ENCODE data around the gene INTS7.
A peak's percentile ranks its signal among the peaks of the same experiment; 100 is the strongest.
"Not testable (repeated sequence)": the region's sequence is repeated elsewhere in the genome, so short reads cannot be mapped to it uniquely, and the experiment has no call there.

INTS7 gene

DNA sequence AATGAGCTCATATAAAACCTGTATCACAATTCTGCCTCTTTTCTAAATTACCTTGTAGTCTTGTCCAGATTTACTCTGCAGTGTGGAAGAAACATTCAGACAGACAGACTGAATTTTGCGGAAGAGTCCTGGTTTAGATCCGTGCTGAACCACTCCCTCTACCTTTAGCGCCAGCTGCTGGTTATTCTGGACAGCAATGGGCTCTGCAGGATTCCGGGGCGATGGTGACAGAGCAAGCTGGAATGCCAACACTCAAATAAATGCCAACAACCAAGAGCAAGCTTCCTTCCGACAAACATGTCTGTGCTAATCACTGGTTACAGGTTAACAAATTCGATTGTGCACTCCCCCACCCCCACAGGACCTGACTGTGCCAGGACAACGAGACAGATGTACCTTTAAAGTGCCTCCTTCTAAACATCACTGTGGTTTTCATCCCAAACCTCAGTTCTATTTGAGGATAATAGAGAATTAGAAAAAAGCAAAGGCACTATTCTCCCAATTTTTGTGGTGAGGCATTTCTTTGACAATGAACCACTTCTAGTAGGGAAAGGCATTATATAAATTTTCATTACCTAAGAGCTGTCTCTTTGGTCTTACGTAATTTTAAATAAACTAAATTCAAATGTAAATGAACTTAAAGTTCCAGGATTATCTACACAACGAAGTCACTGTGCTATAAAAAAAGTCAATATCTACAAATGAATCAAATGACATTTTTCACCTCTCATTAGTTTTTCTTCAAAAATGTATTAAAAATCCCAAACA, 90.4 kb downstream of the INTS7 start:
- DNase-seq (ENCODE audit: extremely low spot score, insufficient read length, low read depth), result no peak
- no peak for FAIRE-seq

DNA sequence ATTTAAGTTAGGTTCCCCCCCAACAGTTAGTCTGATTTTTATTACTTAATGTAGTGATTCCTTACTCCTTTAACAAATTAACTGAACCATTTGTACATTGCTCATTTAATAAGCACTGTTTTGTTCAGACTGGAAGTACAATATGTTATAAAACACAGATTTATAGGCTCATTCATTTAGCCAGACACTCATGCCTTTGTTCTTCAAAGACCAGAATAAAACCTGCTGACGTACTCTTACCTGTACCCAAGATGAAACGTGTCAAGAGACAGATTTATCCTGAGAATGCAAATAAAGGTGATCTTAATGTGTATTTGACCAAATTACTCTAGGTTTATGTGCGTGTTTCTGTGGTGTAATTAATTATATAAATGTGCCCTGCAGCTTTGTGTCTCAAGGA, 92.8 kb downstream of the INTS7 start:
- DNase-seq (ENCODE audit: extremely low spot score, insufficient read length, low read depth) (no peak), FAIRE-seq (no peak)

DNA sequence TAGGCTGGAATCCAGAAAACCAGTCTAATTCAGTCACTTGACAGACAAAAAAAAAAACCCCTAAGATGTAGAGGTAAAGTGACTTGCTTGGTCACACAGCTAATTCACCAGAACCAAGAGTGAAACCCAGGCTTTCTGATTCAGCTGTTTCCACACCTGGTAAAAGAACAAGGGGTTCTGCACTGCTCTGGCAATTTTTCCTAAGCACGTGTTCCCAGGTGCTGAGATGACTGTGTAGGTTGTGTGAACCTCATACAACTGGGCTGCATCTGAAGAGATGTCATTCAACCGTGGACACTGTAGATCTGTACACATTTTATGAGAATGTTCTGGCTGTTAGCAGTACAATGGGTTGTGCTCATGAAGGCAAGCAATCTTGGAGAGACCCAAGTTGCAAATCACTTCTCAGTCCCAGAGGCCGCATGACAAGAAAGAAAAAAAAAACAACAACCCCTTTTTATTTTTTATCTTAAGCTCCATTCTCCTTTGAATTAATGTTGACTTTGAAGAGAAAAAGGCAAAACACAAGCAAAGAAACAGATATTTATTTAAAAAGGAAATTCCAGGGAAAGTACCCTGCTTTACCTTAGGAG, 95.4 kb downstream of the INTS7 start:
- FAIRE-seq, result peak; percentile 99
- DNase-seq (ENCODE audit: extremely low spot score, insufficient read length, low read depth), result peak; percentile 39

GRCh38 chr1:211938561-211938997, 96.8 kb downstream of the INTS7 start:
- DNase-seq (ENCODE audit: extremely low spot score, insufficient read length, low read depth) (peak; percentile 28), FAIRE-seq (peak; percentile 93)

- FAIRE-seq; DNase-seq (ENCODE audit: extremely low spot score, insufficient read length, low read depth): not testable (repeated sequence)
These were observed 97.9 kb downstream of the INTS7 start for GRCh38 chr1:211937422-211937821.

- DNase-seq (ENCODE audit: extremely low spot score, insufficient read length, low read depth), result peak; percentile 64
- FAIRE-seq, result peak; percentile 99
These were observed 99.8 kb downstream of the INTS7 start for GRCh38 chr1:211935448-211935970.

DNA sequence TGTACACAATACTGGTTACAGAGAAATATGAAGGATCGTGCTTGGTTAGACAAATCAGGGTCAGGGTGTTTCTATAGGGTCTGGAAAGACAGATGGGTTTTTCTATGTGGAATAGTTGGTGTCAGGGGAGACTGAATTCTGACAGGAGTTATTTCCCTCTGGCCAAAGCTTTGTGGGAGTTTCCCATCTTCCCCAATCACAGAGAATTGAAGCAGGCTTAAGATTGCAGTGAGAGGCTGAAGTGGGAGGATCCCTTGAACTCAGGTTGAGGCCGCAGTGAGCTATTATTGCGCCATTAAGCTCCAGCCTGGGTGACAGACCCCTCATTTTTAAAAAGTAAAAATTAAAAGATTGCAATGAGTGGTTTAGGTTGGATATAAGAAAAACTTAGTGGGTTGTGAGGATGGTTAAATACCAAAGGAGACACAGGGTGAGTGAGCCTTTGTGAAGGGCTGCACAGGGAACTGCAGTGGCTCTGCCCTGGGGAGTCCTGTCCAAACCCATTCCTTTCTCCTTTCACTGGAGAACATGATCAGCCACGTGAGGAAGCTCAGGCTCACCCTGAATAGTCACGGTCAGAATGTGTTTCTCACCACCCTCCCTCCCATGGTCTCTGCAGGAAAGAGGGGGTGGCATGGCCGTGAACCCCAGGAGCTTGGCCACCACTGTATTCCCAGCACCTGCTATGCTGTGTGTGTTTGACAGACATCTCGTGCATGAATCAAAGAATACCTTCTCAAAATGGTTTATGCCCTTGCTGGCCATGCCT, 101.2 kb downstream of the INTS7 start:
- FAIRE-seq, result peak; percentile 48
- no peak for DNase-seq (ENCODE audit: extremely low spot score, insufficient read length, low read depth)

GRCh38 chr1:211932933-211933254, 102.5 kb downstream of the INTS7 start:
- FAIRE-seq (no peak), DNase-seq (ENCODE audit: extremely low spot score, insufficient read length, low read depth) (no peak)

- DNase-seq (ENCODE audit: extremely low spot score, insufficient read length, low read depth), result no peak
- FAIRE-seq, result no peak
These were observed 103.0 kb downstream of the INTS7 start for GRCh38 chr1:211932231-211932932.

GRCh38 chr1:211929683-211930082, 105.7 kb downstream of the INTS7 start:
- DNase-seq (ENCODE audit: extremely low spot score, insufficient read length, low read depth), result no peak
- no peak for FAIRE-seq

- FAIRE-seq, result peak; percentile 31
- no peak for DNase-seq (ENCODE audit: extremely low spot score, insufficient read length, low read depth)
These were observed 106.2 kb downstream of the INTS7 start for GRCh38 chr1:211928993-211929637.

DNA sequence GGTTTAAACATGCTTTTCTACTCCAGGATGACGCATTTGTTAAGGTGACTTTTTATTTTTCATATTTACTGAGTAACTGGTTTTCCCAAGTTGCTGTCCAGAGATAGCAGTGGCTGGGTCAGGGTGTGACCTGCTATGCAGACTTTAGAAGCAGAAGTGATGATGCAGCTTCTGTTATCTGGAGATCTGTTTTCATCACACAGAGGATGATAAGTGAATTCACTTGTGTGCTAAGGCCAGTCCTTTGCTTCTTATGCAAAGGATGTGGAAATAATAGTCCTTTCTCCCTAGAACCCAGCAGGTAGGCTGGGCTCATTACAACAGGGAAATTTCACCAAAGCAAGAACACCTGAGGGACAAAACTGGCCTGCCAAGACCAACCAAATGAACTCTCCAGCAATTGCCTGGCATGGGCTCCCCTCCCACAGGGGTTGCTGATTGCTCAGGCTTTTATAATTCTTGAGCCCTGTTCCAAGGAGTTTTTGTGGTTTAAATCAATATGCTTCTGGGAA, 107.0 kb downstream of the INTS7 start:
- FAIRE-seq (no peak), DNase-seq (ENCODE audit: extremely low spot score, insufficient read length, low read depth) (no peak)

DNA sequence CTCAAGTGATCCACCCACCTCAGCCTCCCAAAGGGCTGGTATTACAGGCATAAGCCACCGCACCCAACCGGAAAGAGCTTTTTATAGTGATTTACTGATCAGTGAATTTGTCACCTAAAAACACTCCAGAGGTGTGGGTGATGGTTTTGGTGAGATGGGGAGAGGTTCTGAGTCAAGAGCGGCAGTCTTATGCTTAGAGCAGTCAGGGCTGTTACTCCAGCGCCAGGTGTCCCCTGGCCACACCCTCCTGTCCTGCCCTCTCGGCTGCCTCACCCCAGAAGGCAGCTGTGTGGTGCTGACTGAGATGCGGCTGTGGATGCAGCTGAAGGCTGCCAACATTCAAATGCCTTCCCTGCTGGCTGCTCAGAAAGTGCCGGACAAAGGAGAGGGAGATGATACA, 110.3 kb downstream of the INTS7 start:
- no peak for FAIRE-seq

DNA sequence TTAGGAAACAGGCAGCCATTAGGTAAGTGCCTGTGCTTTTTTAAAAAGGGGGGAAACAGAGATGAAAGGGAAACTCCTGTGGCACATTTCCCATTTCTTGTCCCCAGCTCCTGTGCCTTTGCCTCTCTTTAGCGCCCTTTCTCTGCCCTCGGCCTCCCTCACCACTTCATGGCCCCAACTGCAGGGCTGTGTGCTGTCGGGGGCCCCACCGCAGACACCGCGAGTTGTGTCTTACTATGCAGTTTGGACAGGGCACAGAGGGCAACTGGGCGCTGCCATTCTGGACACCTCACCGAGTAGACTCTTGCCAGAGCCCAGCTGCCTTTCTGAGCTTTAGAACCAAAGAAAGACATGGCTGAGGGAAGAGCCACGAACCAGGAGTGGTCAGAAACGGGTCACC, 111.1 kb downstream of the INTS7 start:
- FAIRE-seq, result no peak
- DNase-seq (ENCODE audit: extremely low spot score, insufficient read length, low read depth), result no peak

More for the DNA sequence above, 110.3 kb downstream of the INTS7 start:
- DNase-seq (ENCODE audit: extremely low spot score, insufficient read length, low read depth), result no peak

GRCh38 chr1:211923095-211923494, 112.3 kb downstream of the INTS7 start:
- FAIRE-seq, result no peak
- no peak for DNase-seq (ENCODE audit: extremely low spot score, insufficient read length, low read depth)

DNA sequence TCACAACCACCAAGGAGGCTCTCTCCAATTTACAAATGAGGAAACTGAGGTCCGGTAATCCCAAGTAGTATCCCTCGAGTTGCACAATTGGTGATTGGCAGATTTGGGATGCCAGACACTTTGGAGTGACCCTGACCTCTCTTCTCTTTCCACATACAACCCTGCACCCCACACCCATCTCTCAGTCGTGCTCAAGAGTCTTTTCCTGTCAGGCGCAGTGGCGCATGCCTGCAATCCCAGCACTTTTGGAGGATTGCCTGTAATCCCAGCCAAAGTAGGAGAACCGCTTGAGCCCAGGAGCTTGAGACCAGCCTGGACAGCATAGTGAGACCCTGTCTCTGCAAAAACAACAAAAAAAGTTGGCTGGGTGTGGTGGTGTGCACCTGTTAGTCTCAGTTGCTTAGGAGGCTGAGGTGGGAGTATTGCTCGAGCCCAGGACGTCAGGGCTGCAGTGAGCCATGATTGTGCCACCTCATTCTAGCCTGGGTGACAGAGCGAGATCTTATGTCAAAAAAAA, 113.7 kb downstream of the INTS7 start:
- no peak for FAIRE-seq

GRCh38 chr1:211920602-211921226, 114.6 kb downstream of the INTS7 start:
- no peak for FAIRE-seq
- no peak for DNase-seq (ENCODE audit: extremely low spot score, insufficient read length, low read depth)

More for the DNA sequence above, 113.7 kb downstream of the INTS7 start:
- DNase-seq (ENCODE audit: extremely low spot score, insufficient read length, low read depth), result no peak

DNA sequence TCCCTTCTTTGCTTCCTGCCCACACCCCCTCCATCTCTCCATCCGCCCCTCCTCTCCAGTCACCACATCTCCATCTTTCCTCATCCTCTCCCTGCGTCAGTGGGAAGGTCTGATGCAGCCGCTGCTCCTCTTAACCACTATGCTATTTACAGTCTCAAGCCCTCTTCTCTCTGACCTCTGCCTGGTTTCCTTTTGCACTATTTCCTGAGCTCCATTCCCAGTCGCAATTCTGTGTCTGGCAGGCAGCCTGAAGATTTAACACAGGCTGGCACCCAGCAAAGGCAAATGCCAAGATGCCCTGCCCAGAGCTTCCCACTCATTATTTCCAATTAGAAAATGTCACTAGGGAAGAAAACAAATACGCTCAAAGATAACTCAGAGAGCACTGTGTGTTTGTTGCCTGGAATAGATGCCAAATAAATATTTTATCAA, 115.2 kb downstream of the INTS7 start:
- FAIRE-seq, result no peak
- DNase-seq (ENCODE audit: extremely low spot score, insufficient read length, low read depth), result no peak

Data from GM18507 (cell line).